SK-N-SH treated with all-trans-retinoic acid at 6 μM for 48 hours (cell line): ENCODE measurements around the gene ANKRD65.

Experiments
- ATAC-seq: fragments of 200-7000 bp; cut with Tn5 transposase; 3 replicates; pipeline ENCODE4 v1.9.1; 2020; ENCODE audit warnings: mild to moderate bottlenecking, moderate library complexity
- ARNTL ChIP-seq: fragments of 450-650 bp; formaldehyde crosslinking; IDR thresholded peaks from 2 replicates; pipeline ENCODE4 v1.5.0; 2020; ENCODE audit warnings: low read depth, mild to moderate bottlenecking, moderate library complexity, borderline replicate concordance
- BACH2 ChIP-seq: fragments of 250-450 bp; sonication (Bioruptor Pico); IDR thresholded peaks from 2 replicates; pipeline ENCODE4 v1.9.0; 2021; ENCODE audit warnings: mild to moderate bottlenecking, borderline replicate concordance
- CSDC2 ChIP-seq: fragments of 250-450 bp; sonication (Bioruptor Pico); IDR thresholded peaks from 2 replicates; pipeline ENCODE4 v1.5.0; 2020; ENCODE audit warnings: mild to moderate bottlenecking, moderate library complexity
- ESRRG ChIP-seq: fragments of 250-450 bp; sonication (Bioruptor Pico); IDR thresholded peaks from 2 replicates; pipeline ENCODE4 v1.6.1; 2021; ENCODE audit warnings: mild to moderate bottlenecking
- GLIS3 ChIP-seq: fragments of 250-450 bp; sonication (Bioruptor Pico); IDR thresholded peaks from 2 replicates; pipeline ENCODE4 v1.5.0; 2020; ENCODE audit warnings: mild to moderate bottlenecking, moderate library complexity
- ISL1 ChIP-seq: fragments of 250-450 bp; sonication (Bioruptor Pico); IDR thresholded peaks from 2 replicates; pipeline ENCODE4 v2.1.2; 2022; ENCODE audit warnings: mild to moderate bottlenecking, moderate library complexity
- OSR1 ChIP-seq: fragments of 250-450 bp; sonication (Bioruptor Pico); IDR thresholded peaks from 2 replicates; pipeline ENCODE4 v1.8.0; 2022; ENCODE audit warnings: moderate library complexity, mild to moderate bottlenecking, inconsistent platforms
- PATZ1 ChIP-seq: fragments of 250-450 bp; sonication (Bioruptor Pico); IDR thresholded peaks from 2 replicates; pipeline ENCODE4 v1.8.0; 2020; ENCODE audit warnings: mild to moderate bottlenecking, moderate library complexity, borderline replicate concordance
- POU6F1 ChIP-seq: fragments of 250-450 bp; sonication (Bioruptor Pico); IDR thresholded peaks from 2 replicates; pipeline ENCODE4 v1.8.0; 2021; ENCODE audit warnings: low read depth, mild to moderate bottlenecking, moderate library complexity, borderline replicate concordance
- PPARA ChIP-seq: fragments of 250-450 bp; sonication (Bioruptor Pico); IDR thresholded peaks from 2 replicates; pipeline ENCODE4 v1.5.0; 2020; ENCODE audit warnings: mild to moderate bottlenecking, borderline replicate concordance
- RARB ChIP-seq: fragments of 250-450 bp; sonication (Bioruptor Pico); IDR thresholded peaks from 2 replicates; pipeline ENCODE4 v1.8.0; 2021; ENCODE audit warnings: mild to moderate bottlenecking, moderate library complexity
- SNAI2 ChIP-seq: fragments of 250-450 bp; sonication (Bioruptor Pico); IDR thresholded peaks from 2 replicates; pipeline ENCODE4 v1.5.0; 2020; ENCODE audit warnings: mild to moderate bottlenecking, moderate library complexity
- TCF4 ChIP-seq: fragments of 250-450 bp; sonication (Bioruptor Pico); IDR thresholded peaks from 2 replicates; pipeline ENCODE4 v1.8.0; 2021; ENCODE audit warnings: mild to moderate bottlenecking, moderate library complexity, borderline replicate concordance
- TOX ChIP-seq: fragments of 250-450 bp; sonication (Bioruptor Pico); IDR thresholded peaks from 2 replicates; pipeline ENCODE4 v1.8.0; 2021; ENCODE audit warnings: mild to moderate bottlenecking, moderate library complexity, borderline replicate concordance
- ZC3H10 ChIP-seq: fragments of 250-450 bp; sonication (Bioruptor Pico); IDR thresholded peaks from 2 replicates; pipeline ENCODE4 v1.5.1; 2021; ENCODE audit warnings: mild to moderate bottlenecking, moderate library complexity
- ZFP3 ChIP-seq: fragments of 250-450 bp; sonication (Bioruptor Pico); IDR thresholded peaks from 2 replicates; pipeline ENCODE4 v1.5.0; 2020; ENCODE audit warnings: mild to moderate bottlenecking, moderate library complexity
- ZFP30 ChIP-seq: fragments of 450-650 bp; formaldehyde crosslinking; IDR thresholded peaks from 2 replicates; pipeline ENCODE4 v1.5.0; 2022; ENCODE audit warnings: mild to moderate bottlenecking, moderate library complexity
- ZNF565 ChIP-seq: fragments of 450-650 bp; formaldehyde crosslinking; conservative IDR thresholded peaks from 2 replicates; pipeline ENCODE4 v1.5.0; 2020; ENCODE audit warnings: low read depth, mild to moderate bottlenecking, moderate library complexity
- ZNF70 ChIP-seq: fragments of 450-650 bp; formaldehyde crosslinking; IDR thresholded peaks from 2 replicates; pipeline ENCODE4 v1.5.0; 2020; ENCODE audit warnings: mild to moderate bottlenecking, moderate library complexity
- ZNF8 ChIP-seq: fragments of 450-650 bp; formaldehyde crosslinking; IDR thresholded peaks from 2 replicates; pipeline ENCODE4 v1.5.0; 2020; ENCODE audit warnings: mild to moderate bottlenecking, moderate library complexity
- TF ChIP-seq, protein P1 (sequence below): fragments of 250-450 bp; sonication (Bioruptor Pico); IDR thresholded peaks from 2 replicates; pipeline ENCODE4 v1.5.1; 2020; ENCODE audit warnings: low read depth, mild to moderate bottlenecking, moderate library complexity

ANKRD65 gene

DNA sequence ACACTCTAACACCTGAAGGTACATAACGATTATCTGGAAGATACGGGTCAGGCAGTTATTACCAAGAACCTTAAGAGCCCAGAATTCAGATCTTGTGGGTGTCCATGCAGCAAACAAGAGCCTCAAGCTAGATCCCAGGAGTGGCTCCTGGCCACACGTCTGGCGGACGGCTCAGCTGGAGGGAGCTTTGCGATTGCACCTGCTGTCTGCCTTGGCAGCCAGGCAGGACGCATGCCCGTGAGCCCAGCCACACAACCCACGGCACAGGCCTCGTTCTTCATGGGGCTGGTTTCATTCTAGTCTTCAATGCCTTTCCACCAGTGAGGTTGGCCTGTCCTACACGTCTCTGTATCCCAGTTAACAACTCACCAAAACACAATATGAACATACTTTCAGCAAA lies 27.6 kb downstream of the ANKRD65 start (continued):
- TF ChIP-seq, protein P1, sequence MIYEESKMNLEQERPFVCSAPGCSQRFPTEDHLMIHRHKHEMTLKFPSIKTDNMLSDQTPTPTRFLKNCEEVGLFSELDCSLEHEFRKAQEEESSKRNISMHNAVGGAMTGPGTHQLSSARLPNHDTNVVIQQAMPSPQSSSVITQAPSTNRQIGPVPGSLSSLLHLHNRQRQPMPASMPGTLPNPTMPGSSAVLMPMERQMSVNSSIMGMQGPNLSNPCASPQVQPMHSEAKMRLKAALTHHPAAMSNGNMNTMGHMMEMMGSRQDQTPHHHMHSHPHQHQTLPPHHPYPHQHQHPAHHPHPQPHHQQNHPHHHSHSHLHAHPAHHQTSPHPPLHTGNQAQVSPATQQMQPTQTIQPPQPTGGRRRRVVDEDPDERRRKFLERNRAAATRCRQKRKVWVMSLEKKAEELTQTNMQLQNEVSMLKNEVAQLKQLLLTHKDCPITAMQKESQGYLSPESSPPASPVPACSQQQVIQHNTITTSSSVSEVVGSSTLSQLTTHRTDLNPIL (CRISPR knock-in tag): no peak
- TF ChIP-seq ZC3H10 (CRISPR knock-in tag): no peak

GRCh38 chr1:1393014-1393413 lies 28.1 kb downstream of the ANKRD65 start:
- TF ChIP-seq TOX (CRISPR knock-in tag) (no peak), ZFP30 (no peak), BACH2 (CRISPR knock-in tag) (no peak), ZNF565 (CRISPR knock-in tag) (no peak), ISL1 (CRISPR knock-in tag) (no peak)
- TF ChIP-seq, all 23 proteins: peak for 0
- no peak for ATAC-seq

DNA sequence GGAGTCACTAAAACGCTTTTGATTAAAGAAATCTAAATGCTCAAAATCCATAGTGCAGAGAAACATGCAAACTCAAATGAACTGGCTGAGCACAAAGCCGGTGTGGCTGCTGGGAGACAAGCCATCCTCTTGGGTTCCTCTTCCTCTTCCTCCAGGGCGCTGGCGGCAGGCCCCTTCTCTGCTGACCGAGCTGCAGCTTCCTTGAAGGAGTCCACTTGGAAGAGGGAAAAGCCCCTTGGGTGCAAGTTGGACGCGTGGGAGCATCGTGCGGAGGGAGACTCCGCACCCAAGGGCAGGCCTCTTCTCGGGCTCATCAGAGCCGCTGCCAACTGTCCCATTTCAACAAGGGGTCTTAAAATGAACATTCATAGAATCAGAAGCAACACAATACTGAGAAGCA lies 29.9 kb downstream of the ANKRD65 start:
- no peak for ATAC-seq
- TF ChIP-seq ZNF70 (CRISPR knock-in tag) (no peak), RARB (CRISPR knock-in tag) (no peak)
- TF ChIP-seq, all 23 proteins: peak for 0

- TF ChIP-seq TCF4 (CRISPR knock-in tag) (no peak), ESRRG (no peak), ZFP3 (CRISPR knock-in tag) (no peak), SNAI2 (CRISPR knock-in tag) (no peak), ZNF565 (CRISPR knock-in tag) (no peak), POU6F1 (CRISPR knock-in tag) (no peak), CSDC2 (no peak), RARB (CRISPR knock-in tag) (no peak)
- TF ChIP-seq, protein P1 (CRISPR knock-in tag): no peak
- ATAC-seq: no peak
Measured at GRCh38 chr1:1390675-1391074, 30.4 kb downstream of the ANKRD65 start.

DNA sequence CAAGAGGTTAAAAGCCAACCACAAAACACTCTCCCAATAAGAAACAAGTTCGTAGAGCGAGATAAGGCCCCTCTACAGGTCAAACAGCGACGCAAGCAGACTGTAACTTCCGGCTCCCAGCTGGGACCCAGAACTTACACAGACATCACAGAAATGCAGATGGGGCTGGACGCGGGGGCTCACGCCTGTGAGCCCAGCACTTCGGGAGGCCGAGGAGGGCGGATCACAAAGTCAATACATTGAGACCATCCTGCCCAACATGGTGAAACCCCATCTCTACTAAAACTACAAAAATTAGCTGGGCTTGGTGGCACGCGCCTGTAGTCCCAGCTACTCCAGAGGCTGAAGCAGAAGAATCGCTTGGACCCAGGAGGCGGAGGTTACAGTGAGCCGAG lies 33.0 kb downstream of the ANKRD65 start:
- ATAC-seq: no peak
- TF ChIP-seq OSR1 (CRISPR knock-in tag): no peak
- no peak for TF ChIP-seq PPARA (CRISPR knock-in tag)
- no peak for TF ChIP-seq RARB (CRISPR knock-in tag)
- TF ChIP-seq PATZ1: no peak
- TF ChIP-seq, all 23 proteins: peak for 0

DNA sequence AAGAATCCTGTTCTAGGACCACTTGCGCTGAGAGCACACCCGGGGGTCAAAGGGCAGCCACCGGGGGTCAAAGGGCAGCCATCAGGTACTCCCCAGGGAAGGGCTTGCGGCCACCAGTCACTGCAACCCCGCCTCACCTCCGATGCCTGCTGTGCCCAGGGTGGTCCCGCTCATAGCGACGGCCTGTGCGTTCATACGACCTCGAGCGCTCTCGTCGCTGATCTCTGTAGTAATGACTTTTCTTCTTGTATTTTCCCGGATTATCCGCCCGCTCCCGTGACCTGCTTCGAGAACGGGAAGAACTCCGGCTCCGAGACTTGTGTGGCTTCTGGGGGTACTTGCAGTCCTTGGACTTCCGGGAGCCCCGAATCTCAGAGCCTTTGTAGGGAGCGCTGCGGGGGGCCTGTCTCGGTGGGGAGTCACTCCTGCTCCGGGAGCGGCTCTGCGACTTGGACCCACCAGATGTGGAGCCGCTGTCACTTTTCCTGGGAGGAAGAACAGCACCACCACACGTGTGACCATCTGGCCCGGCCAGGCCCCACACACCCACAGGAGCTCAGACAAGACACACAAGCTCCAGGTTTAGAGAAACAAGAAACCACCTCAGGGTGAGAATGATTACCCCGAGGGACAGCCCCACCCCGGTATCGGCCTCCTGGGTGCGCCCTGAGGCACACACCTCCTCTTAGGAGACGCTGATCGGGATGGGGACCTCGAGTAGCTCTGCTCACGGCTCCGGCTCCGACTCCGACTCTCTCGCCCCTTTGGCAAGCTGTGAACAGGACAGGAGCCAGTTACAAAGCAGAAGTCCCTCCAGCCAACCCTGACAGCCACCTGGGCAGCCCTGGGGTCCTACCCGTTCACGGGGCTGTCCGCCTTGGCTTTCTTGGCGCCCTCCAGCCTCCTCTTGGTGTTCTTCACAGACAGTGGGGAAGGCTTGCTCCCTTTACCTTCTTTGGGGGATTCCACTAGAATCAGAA lies 33.7 kb downstream of the ANKRD65 start:
- ATAC-seq: no peak
- TF ChIP-seq OSR1 (CRISPR knock-in tag): no peak
- TF ChIP-seq ARNTL (CRISPR knock-in tag): no peak
- TF ChIP-seq ESRRG: no peak
- no peak for TF ChIP-seq GLIS3 (CRISPR knock-in tag)
- no peak for TF ChIP-seq CSDC2
- TF ChIP-seq, protein P1 (CRISPR knock-in tag): no peak
- TF ChIP-seq ZNF8 (CRISPR knock-in tag): no peak
- TF ChIP-seq PPARA (CRISPR knock-in tag): no peak
- TF ChIP-seq ZNF565 (CRISPR knock-in tag): no peak
- TF ChIP-seq PATZ1: no peak
